GM12878 (cell line): ENCODE results near the gene NR2F2. TPM values are rescaled to one million over a fixed set of nuclear protein-coding genes. Genes with fewer than 3 reads are reported as not detected.

Source experiments
- ATAC-seq: fragments of 200-7000 bp; cut with Tn5 transposase; 3 replicates; pipeline ENCODE4 v1.9.1; 2020; ENCODE audit warnings: mild to moderate bottlenecking, moderate library complexity
- BruUV-seq: library from RNA; stranded (reverse); fragments of 400-500 nt; replicated peaks from 2 replicates; lab custom pipeline; 2021; lab: Mats Ljungman, UMichigan
- CTCF ChIA-PET: fragments of 300-600 bp; sonication (Branson Sonifier 250); formaldehyde crosslinking; extraction: SDS; loops from one replicate; lab custom pipeline; 2021; ENCODE audit warnings: inconsistent platforms; lab: Yijun Ruan, JAX
- POLR2A ChIA-PET: fragments of 350-600 bp; formaldehyde crosslinking; extraction: SDS; loops from one replicate; lab custom pipeline; 2021; ENCODE audit warnings: inconsistent platforms; lab: Charles Lee
- RAD21 ChIA-PET: fragments of 300-600 bp; sonication (Branson Sonifier 250); formaldehyde crosslinking; loops from one replicate; lab custom pipeline; 2023; ENCODE audit warnings: antibody characterized with exemption; ENCODE audit not compliant: unreplicated experiment; lab: Charles Lee
- SMC1A ChIA-PET: fragments of 300-600 bp; sonication (Branson Sonifier 250); formaldehyde crosslinking; loops from one replicate; lab custom pipeline; 2023; ENCODE audit not compliant: unreplicated experiment, uncharacterized antibody; lab: Charles Lee
- DNase-seq: peaks from one replicate; pipeline ENCODE4 v3.0.0-alpha.2; 2011; ENCODE audit warnings: low read depth, low spot score
- FAIRE-seq: peaks from 3 replicates; lab custom pipeline; 2011; peaks lifted over from hg19 to GRCh38; lab: Jason Lieb, UNC
- H2AFZ ChIP-seq: 2 replicates; pipeline ENCODE4 v1.6.0; 2011; ENCODE audit warnings: low read depth, low read length, control low read depth; ENCODE audit not compliant: control insufficient read depth
- H3K27ac ChIP-seq: 2 replicates; pipeline ENCODE4 v1.5.1; 2011; ENCODE audit warnings: control low read depth; ENCODE audit not compliant: control insufficient read depth, insufficient read depth
- H3K27me3 ChIP-seq, 2 experiments: replicated peaks in 1 of 2; 2 replicates each; pipeline versions ENCODE4 v1.6.0 to v1.6.1; 2011; ENCODE audit warnings: low read length in 1 of 2; ENCODE audit not compliant: control insufficient read depth in 2 of 2, insufficient read depth in 2 of 2
- H3K36me3 ChIP-seq, 2 experiments: 2 replicates each; pipeline ENCODE4 v1.5.1; 2011; ENCODE audit warnings: low read length in 1 of 2; ENCODE audit not compliant: control insufficient read depth in 2 of 2, insufficient read depth in 2 of 2
- H3K4me1 ChIP-seq: 2 replicates; pipeline ENCODE4 v1.6.1; 2011; ENCODE audit warnings: mild to moderate bottlenecking, low read length, moderate library complexity, mixed read lengths; ENCODE audit not compliant: control insufficient read depth, insufficient read depth
- H3K4me2 ChIP-seq: 2 replicates; pipeline ENCODE4 v1.6.0; 2011; ENCODE audit warnings: control low read depth; ENCODE audit not compliant: control insufficient read depth, insufficient read depth
- H3K4me3 ChIP-seq: fragments of 200-600 bp; sonication (generic); 2 replicates; pipeline ENCODE4 v1.5.1; 2016
- H3K79me2 ChIP-seq: 2 replicates; pipeline ENCODE4 v1.6.0; 2011; ENCODE audit warnings: low read length; ENCODE audit not compliant: control insufficient read depth, insufficient read depth
- H3K9ac ChIP-seq: 2 replicates; pipeline ENCODE4 v1.8.0; 2011; ENCODE audit warnings: low read length, control low read depth, mixed read lengths; ENCODE audit not compliant: control insufficient read depth, insufficient read depth
- H3K9me3 ChIP-seq: replicated peaks from 3 replicates; pipeline ENCODE4 v1.5.1; 2011; ENCODE audit warnings: mild to moderate bottlenecking, low read length; ENCODE audit not compliant: control insufficient read depth, insufficient read depth
- H4K20me1 ChIP-seq: 2 replicates; pipeline ENCODE4 v1.6.0; 2011; ENCODE audit not compliant: control insufficient read depth, insufficient read depth
- BCLAF1 ChIP-seq: fragments of 450-650 bp; IDR thresholded peaks from 2 replicates; pipeline ENCODE4 v1.6.1; 2017; ENCODE audit warnings: antibody characterized with exemption, mild to moderate bottlenecking, moderate library complexity
- BHLHE40 ChIP-seq, 2 experiments: fragments of 450-650 bp in 1 of 2; IDR thresholded peaks; 2 replicates each; pipeline ENCODE4 v1.6.1; 2011 to 2017; ENCODE audit warnings: low read depth in 2 of 2, borderline replicate concordance in 1 of 2, improper control_type of control experiment in 1 of 2, low read length in 1 of 2, mild to moderate bottlenecking in 1 of 2
- CBX3 ChIP-seq: fragments of 200-600 bp; sonication (generic); IDR thresholded peaks from 2 replicates; pipeline ENCODE4 v1.6.1; 2016; ENCODE audit warnings: low read depth, borderline replicate concordance
- JUND ChIP-seq: IDR thresholded peaks from 2 replicates; pipeline ENCODE4 v1.6.1; 2012; ENCODE audit warnings: low read depth, mild to moderate bottlenecking, low read length, improper control_type of control experiment, moderate library complexity
- KDM1A ChIP-seq: fragments of 200-600 bp; sonication (generic); IDR thresholded peaks from 2 replicates; pipeline ENCODE4 v1.6.1; 2016; ENCODE audit warnings: borderline replicate concordance
- NFIC ChIP-seq: IDR thresholded peaks from 2 replicates; pipeline ENCODE4 v1.6.1; 2012; ENCODE audit warnings: low read depth, mild to moderate bottlenecking, inconsistent platforms, low read length, moderate library complexity
- PRDM15 ChIP-seq: fragments of 450-650 bp; formaldehyde crosslinking; IDR thresholded peaks from 2 replicates; pipeline ENCODE4 v1.4.0; 2020; ENCODE audit warnings: mild to moderate bottlenecking, moderate library complexity
- RAD51 ChIP-seq: fragments of 450-650 bp; IDR thresholded peaks from 2 replicates; pipeline ENCODE4 v1.6.1; 2016; ENCODE audit warnings: moderate library complexity, mild to moderate bottlenecking, inconsistent platforms
- RELB ChIP-seq: fragments of 450-650 bp; IDR thresholded peaks from 2 replicates; pipeline ENCODE4 v1.6.1; 2017; ENCODE audit warnings: low read depth, mild to moderate bottlenecking, moderate library complexity
- SKIL ChIP-seq: fragments of 450-650 bp; IDR thresholded peaks from 2 replicates; pipeline ENCODE4 v1.6.1; 2017; ENCODE audit warnings: mild to moderate bottlenecking, low read depth, inconsistent platforms; ENCODE audit not compliant: poor library complexity, severe bottlenecking
- SPI1 ChIP-seq: IDR thresholded peaks from 2 replicates; pipeline ENCODE4 v1.6.1; 2011; ENCODE audit warnings: low read depth, mild to moderate bottlenecking, low read length, moderate library complexity, borderline replicate concordance; ENCODE audit not compliant: insufficient read depth
- SREBF2 ChIP-seq: IDR thresholded peaks from 2 replicates; pipeline ENCODE4 v1.6.1; 2012; ENCODE audit warnings: mild to moderate bottlenecking, low read length
- SRF ChIP-seq, 2 experiments: IDR thresholded peaks; 2 replicates each; pipeline ENCODE4 v1.6.1; 2011; ENCODE audit warnings: low read depth in 2 of 2, low read length in 2 of 2, mild to moderate bottlenecking in 1 of 2, moderate library complexity in 1 of 2
- STAT1 ChIP-seq: fragments of 450-650 bp; conservative IDR thresholded peaks from 2 replicates; pipeline ENCODE4 v1.6.1; 2014; ENCODE audit warnings: antibody characterized with exemption, mild to moderate bottlenecking
- whole genome bisulfite sequencing: methylation state at CpG from one replicate; pipeline ENCODE4 v1.1.6; 2016; ENCODE audit warnings: low lambda C conversion rate; ENCODE audit not compliant: insufficient replicate concordance, insufficient coverage; ENCODE audit errors: missing lambda C conversion rate; 5-methylcytosine and 5-hydroxymethylcytosine counted together
- in situ Hi-C: fragments of 300-500 bp; cut with MboI; formaldehyde crosslinking; loops from 9 replicates; pipeline ENCODE4 v1.14.3; 2018; ENCODE audit warnings: mixed read lengths
- intact Hi-C: fragments of 100-400 bp; cut with micrococcal nuclease; formaldehyde crosslinking; loops from one replicate; pipeline ENCODE4 v1.14.2; 2022; ENCODE audit not compliant: unreplicated experiment
- polyA plus RNA-seq, 11 experiments: library from polyadenylated mRNA; depleted of rRNA in 4 of 11; unstranded in 6 of 11; stranded (reverse) in 5 of 11; fragments of >200 nt; fragmentation: Nextera tagmentation in 4 of 11; fragmentation: Illumina TruSeq in 1 of 11; extraction: Ambion mirVana in 4 of 11; extraction: Trizol in 1 of 11; gene quantifications; 1 replicate in 1 of 11; 2 replicates in 10 of 11; pipeline versions ENCODE4 v1.2.1 to v1.2.3, GENCODE V29; 2011 to 2016; ENCODE audit warnings: inconsistent platforms in 2 of 11, missing spikeins in 2 of 11, low read depth in 1 of 11
- total RNA-seq, 4 experiments: library from RNA; depleted of rRNA in 3 of 4; stranded (reverse); fragments of >200 nt in 3 of 4; fragmentation: Illumina TruSeq in 1 of 4; extraction: Trizol in 1 of 4; gene quantifications; 2 replicates each; pipeline versions ENCODE4 v1.2.1 to v1.2.3, GENCODE V29; 2013 to 2021

The NR2F2 gene
- total and polyA plus RNA-seq, 10 of the 15 experiments (the other 5 are each of a cell fraction or from before 2014, with no cell fraction given) = 1.1 to 10.1 (median 3.2) TPM

- in situ Hi-C loops = no loop called here
- ATAC-seq = no peak
- intact Hi-C loops = no loop called here
- no peaks in the 10 kb centered on the region for H4K20me1 ChIP-seq
- H3K4me2 ChIP-seq = no peak overlapping the region
- no peak overlapping the region for H3K27ac ChIP-seq
- no peak overlapping the region for H2AFZ ChIP-seq
- no TSS peak for BruUV-seq
- no peak for FAIRE-seq
- ChIA-PET RAD21 (no interaction called here), CTCF (no interaction called here), SMC1A (no interaction called here), POLR2A (no interaction called here)
- no peaks in the 10 kb centered on the region for H3K4me1 ChIP-seq
- H3K9ac ChIP-seq = no peak overlapping the region
- H3K27me3 ChIP-seq = peaks cover 14 to 18% of the 10 kb centered on the region in 2 experiments; a peak in 3 of 4 replicates
- no peaks in the 10 kb centered on the region for H3K79me2 ChIP-seq
- no peak for DNase-seq
- no peak overlapping the region for H3K4me3 ChIP-seq
- 29% methylated on average over 19 of the region's 19 CpGs for WGBS
- no peaks in the 10 kb centered on the region for H3K36me3 ChIP-seq
- no peaks in the 10 kb centered on the region; the same call in 2 of the 3 replicates for H3K9me3 ChIP-seq
- TF ChIP-seq SRF (IDR thresholded peaks at IDR 0.05; ENCODE audit: low read depth in 2 of 2, low read length in 2 of 2) = no peak
- TF ChIP-seq RELB = no peak
- TF ChIP-seq NFIC = no peak
- TF ChIP-seq STAT1 = no peak
- no peak for TF ChIP-seq SREBF2
- TF ChIP-seq SKIL = no peak
- no peak for TF ChIP-seq BHLHE40 (IDR thresholded peaks at IDR 0.05; ENCODE audit: borderline replicate concordance in 1 of 2, low read depth in 2 of 2, low read length in 1 of 2)
- no peak for TF ChIP-seq SPI1
- no peak for TF ChIP-seq JUND
- TF ChIP-seq KDM1A = no peak
- no peak for TF ChIP-seq CBX3
- TF ChIP-seq RAD51 = no peak
- no peak for TF ChIP-seq BCLAF1
- TF ChIP-seq PRDM15 (CRISPR knock-in tag) = no peak
Observed at GRCh38 chr15:96369351-96369750, 38.9 kb downstream of the NR2F2 start.
